Subcutaneous adipose tissue (tissue), 4 donors: Measurements from ENCODE around the gene GALNT9. TPM values are rescaled to one million over a fixed set of nuclear protein-coding genes. Genes with fewer than 3 reads are reported as not detected.

Experiments
- CTCF ChIP-seq: fragments of 450-650 bp; IDR thresholded peaks from one replicate; pipeline ENCODE4 v1.5.1; 2016; ENCODE audit warnings: low read depth, mild to moderate bottlenecking, control low read depth, antibody characterized with exemption, moderate library complexity
- total RNA-seq, 4 donors: library from RNA; depleted of rRNA; stranded (reverse); fragments of >200 nt; gene quantifications; one replicate each; pipeline ENCODE4 v1.1.0, GENCODE V29; 2016

GALNT9 gene
- total RNA-seq, 4 donors from 2014 or later: not detected

GRCh38 chr12:132202929-132203721 is 126.3 kb downstream of the GALNT9 start:
- TF ChIP-seq CTCF: no peak

DNA sequence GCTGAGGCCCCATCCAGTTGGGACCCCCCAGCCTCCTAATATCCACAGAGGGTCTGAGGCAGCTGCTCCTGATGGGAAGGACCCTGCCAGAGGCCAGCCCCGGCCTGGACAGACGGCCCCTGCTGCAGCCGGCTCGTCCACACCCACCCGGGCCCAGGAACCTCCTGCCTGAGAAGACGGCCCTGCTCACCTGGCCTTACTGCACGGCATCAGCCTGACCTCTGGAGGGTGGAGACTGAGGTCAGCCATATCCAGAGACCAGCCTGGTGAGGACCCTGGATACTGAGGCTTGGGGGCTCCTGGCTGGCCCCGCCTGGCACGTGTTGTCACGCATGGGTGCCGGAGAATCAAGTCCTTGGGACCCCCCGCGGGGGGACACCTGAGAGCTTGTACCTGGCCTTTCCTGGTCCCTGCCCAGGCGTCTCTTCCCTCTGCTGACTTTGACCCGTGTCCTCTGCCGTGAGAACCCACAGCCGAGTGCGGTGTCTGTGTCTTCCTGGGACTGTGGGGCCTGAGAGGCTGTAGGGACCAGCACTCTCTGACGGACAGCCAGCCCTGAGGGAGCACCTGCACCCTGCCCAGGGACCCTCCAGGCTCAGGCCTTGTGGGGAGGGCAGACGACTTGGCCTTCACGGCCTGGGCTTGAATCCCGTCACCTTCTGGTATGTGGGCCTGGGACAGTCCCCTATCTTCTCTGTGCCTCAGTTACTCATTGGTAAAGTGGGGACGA is 127.8 kb downstream of the GALNT9 start:
- TF ChIP-seq CTCF: no peak

GRCh38 chr12:132200800-132201199 is 128.6 kb downstream of the GALNT9 start:
- no peak for TF ChIP-seq CTCF

GRCh38 chr12:132199526-132200319 is 129.7 kb downstream of the GALNT9 start:
- TF ChIP-seq CTCF: no peak

DNA sequence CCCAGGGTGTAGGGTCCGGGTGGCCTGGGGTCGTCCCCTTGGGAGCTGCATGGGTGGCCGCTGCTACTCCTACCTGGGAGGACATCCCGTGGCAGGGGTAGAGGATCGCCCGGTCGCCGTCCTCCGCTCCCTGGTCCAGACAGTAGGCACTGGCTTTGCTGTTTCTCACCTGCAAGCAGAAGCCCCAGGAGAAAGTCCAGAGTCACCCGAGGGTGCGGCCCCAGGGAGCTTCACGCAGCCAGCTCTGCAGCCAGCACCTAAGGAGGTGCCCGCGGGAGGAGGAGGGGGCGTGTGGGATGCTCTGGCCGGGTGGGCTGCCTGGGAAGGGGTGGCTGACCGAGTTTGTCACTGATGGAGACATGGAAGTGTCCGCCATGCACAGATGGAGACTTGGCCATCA is 130.3 kb downstream of the GALNT9 start:
- no peak for TF ChIP-seq CTCF

- TF ChIP-seq CTCF: no peak
These were observed 131.6 kb downstream of the GALNT9 start for GRCh38 chr12:132197581-132198354.
